ENCODE data around the gene FAM181A. TPM values are rescaled to one million over a fixed set of nuclear protein-coding genes. Genes with fewer than 3 reads are reported as not detected.
A peak's percentile ranks its signal among the peaks of the same experiment; 100 is the strongest.

Gene FAM181A
- total RNA-seq, 2 donors from 2014 or later, result not detected

GRCh38 chr14:93958567-93959238, 31.6 kb downstream of the FAM181A start:
- TF ChIP-seq POLR2A (IDR thresholded peaks at IDR 0.05) (no peak), CTCF (IDR thresholded peaks at IDR 0.05) (no peak)
- no peak for ATAC-seq
- peaks cover 17% of the 10 kb centered on the region for H3K4me1 ChIP-seq
- no peak for DNase-seq
- no peak overlapping the region for H3K4me3 ChIP-seq
- intact Hi-C loops (cut with DNase I), result no loop called here
- 84 to 88% methylated on average over 7 of the region's 7 CpGs for WGBS, 2 donors
- H3K36me3 ChIP-seq (replicated peaks in 1 of 2; ENCODE audit: insufficient read depth in 1 of 2, low read depth in 2 of 2), result no peaks in the 10 kb centered on the region
- peak overlapping the region in 2 of 4 donors; percentile 39 to 62 for H3K27ac ChIP-seq
- H3K27me3 ChIP-seq, result no peaks in the 10 kb centered on the region
- H3K9me3 ChIP-seq, result no peaks in the 10 kb centered on the region

- 67 to 80% methylated on average over 14 to 23 of the region's 23 CpGs for WGBS, 2 donors
- DNase-seq (peak; percentile 47 to 79 (median 66)), ATAC-seq (peak; percentile 83)
- Histone ChIP-seq H3K4me1 (peaks cover 10% of the 10 kb centered on the region), H3K27me3 (no peaks in the 10 kb centered on the region), H3K36me3 (replicated peaks in 1 of 2; ENCODE audit: insufficient read depth in 1 of 2, low read depth in 2 of 2) (no peaks in the 10 kb centered on the region), H3K27ac (peak overlapping the region in 2 of 4 donors; percentile 39 to 62), H3K4me3 (no peak overlapping the region), H3K9me3 (no peaks in the 10 kb centered on the region)
- intact Hi-C loops (cut with DNase I), result no loop called here
- TF ChIP-seq CTCF (IDR thresholded peaks at IDR 0.05), result no peak
- no peak for TF ChIP-seq POLR2A (IDR thresholded peaks at IDR 0.05)
Measured at GRCh38 chr14:93959239-93960107, 32.3 kb downstream of the FAM181A start.

GRCh38 chr14:93960108-93960475, 32.9 kb downstream of the FAM181A start:
- intact Hi-C loops (cut with DNase I), result no loop called here
- ATAC-seq (no peak), DNase-seq (no peak)
- Histone ChIP-seq H3K27me3 (no peaks in the 10 kb centered on the region), H3K36me3 (replicated peaks in 1 of 2; ENCODE audit: insufficient read depth in 1 of 2, low read depth in 2 of 2) (no peaks in the 10 kb centered on the region), H3K27ac (no peak overlapping the region), H3K4me1 (peaks cover 10% of the 10 kb centered on the region), H3K4me3 (no peak overlapping the region), H3K9me3 (no peaks in the 10 kb centered on the region)
- TF ChIP-seq POLR2A (IDR thresholded peaks at IDR 0.05) (no peak), CTCF (IDR thresholded peaks at IDR 0.05) (no peak)

- no peak for DNase-seq
- H3K4me3 ChIP-seq, result no peak overlapping the region
- TF ChIP-seq POLR2A (IDR thresholded peaks at IDR 0.05), result no peak
- no peak for TF ChIP-seq CTCF (IDR thresholded peaks at IDR 0.05)
- no peak for ATAC-seq
- intact Hi-C loops (cut with DNase I), result no loop called here
- 74 to 84% methylated on average over 3 of the region's 3 CpGs for WGBS, 2 donors
- no peaks in the 10 kb centered on the region for H3K36me3 ChIP-seq (replicated peaks in 1 of 2; ENCODE audit: insufficient read depth in 1 of 2, low read depth in 2 of 2)
- no peak overlapping the region for H3K27ac ChIP-seq
- peaks cover 10% of the 10 kb centered on the region for H3K4me1 ChIP-seq
- no peaks in the 10 kb centered on the region for H3K27me3 ChIP-seq
- H3K9me3 ChIP-seq, result no peaks in the 10 kb centered on the region
Measured at GRCh38 chr14:93960774-93961438, 33.8 kb downstream of the FAM181A start.

Data from body of pancreas (tissue), 4 donors.